HepG2 (cell line): Measurements from ENCODE around the gene ESAM. TPM values are rescaled to one million over a fixed set of nuclear protein-coding genes. Genes with fewer than 3 reads are reported as not detected.

Experiments used
- BRCA1 ChIP-seq: sonication (generic); formaldehyde crosslinking; IDR thresholded peaks from 2 replicates; pipeline ENCODE4 v1.4.0; 2020; ENCODE audit warnings: missing genetic modification reagents
- ELF3 ChIP-seq: IDR thresholded peaks from 2 replicates; pipeline ENCODE4 v1.6.1; 2016; ENCODE audit warnings: missing genetic modification reagents, missing compliant biosample characterization
- FOSL1 ChIP-seq: sonication (generic); formaldehyde crosslinking; IDR thresholded peaks from 2 replicates; pipeline ENCODE4 v1.9.0; 2021; ENCODE audit warnings: missing genetic modification reagents, borderline replicate concordance
- HOXD1 ChIP-seq: sonication (generic); formaldehyde crosslinking; IDR thresholded peaks from 2 replicates; pipeline ENCODE4 v1.5.0; 2020; ENCODE audit warnings: missing genetic modification reagents
- KLF11 ChIP-seq: IDR thresholded peaks from 2 replicates; pipeline ENCODE4 v1.6.1; 2016; ENCODE audit warnings: missing compliant biosample characterization
- KMT2B ChIP-seq: IDR thresholded peaks from 2 replicates; pipeline ENCODE4 v1.6.1; 2016; ENCODE audit warnings: missing genetic modification reagents, missing compliant biosample characterization
- MAFF ChIP-seq: IDR thresholded peaks from 2 replicates; pipeline ENCODE4 v1.6.1; 2011; ENCODE audit warnings: low read depth, low read length, improper control_type of control experiment
- NCOA2 ChIP-seq: sonication (generic); formaldehyde crosslinking; IDR thresholded peaks from 2 replicates; pipeline ENCODE4 v1.8.0; 2022; ENCODE audit warnings: inconsistent platforms
- NPAS2 ChIP-seq: sonication (generic); formaldehyde crosslinking; IDR thresholded peaks from 2 replicates; pipeline ENCODE4 v1.8.0; 2022; ENCODE audit warnings: mild to moderate bottlenecking, missing genetic modification reagents, borderline replicate concordance
- NR3C1 ChIP-seq: sonication (generic); formaldehyde crosslinking; IDR thresholded peaks from 2 replicates; pipeline ENCODE4 v1.4.0; 2020; ENCODE audit warnings: missing genetic modification reagents
- SOX5 ChIP-seq: IDR thresholded peaks from 2 replicates; pipeline ENCODE4 v1.6.1; 2016; ENCODE audit warnings: borderline replicate concordance
- U2AF1 ChIP-seq: fragments of 200-400 bp; formaldehyde crosslinking; optimal IDR thresholded peaks from 2 replicates; pipeline ENCODE3; 2017; ENCODE audit warnings: mild to moderate bottlenecking, low read depth, low read length
- ZBTB20 ChIP-seq: sonication (generic); formaldehyde crosslinking; IDR thresholded peaks from 2 replicates; pipeline ENCODE4 v1.8.1; 2023; ENCODE audit warnings: missing genetic modification reagents, low read depth, mild to moderate bottlenecking, borderline replicate concordance
- ZNF24 ChIP-seq: fragments of 450-650 bp; IDR thresholded peaks from 2 replicates; pipeline ENCODE4 v1.6.1; 2017; ENCODE audit warnings: antibody characterized with exemption, mild to moderate bottlenecking
- ZNF570 ChIP-seq: sonication (generic); formaldehyde crosslinking; IDR thresholded peaks from 2 replicates; pipeline ENCODE4 v1.4.0; 2020; ENCODE audit warnings: mild to moderate bottlenecking, missing genetic modification reagents, borderline replicate concordance
- ZNF777 ChIP-seq: sonication (generic); formaldehyde crosslinking; IDR thresholded peaks from 2 replicates; pipeline ENCODE4 v1.4.0; 2020; ENCODE audit warnings: missing genetic modification reagents
- ZUFSP ChIP-seq: sonication (generic); formaldehyde crosslinking; IDR thresholded peaks from 2 replicates; pipeline ENCODE4 v1.9.0; 2021; ENCODE audit warnings: missing genetic modification reagents, mild to moderate bottlenecking, borderline replicate concordance
- polyA plus RNA-seq, 8 experiments: library from polyadenylated mRNA; depleted of rRNA in 3 of 8; stranded (reverse) in 7 of 8; unstranded in 1 of 8; fragments of >200 nt; fragmentation: Illumina TruSeq in 4 of 8; extraction: Trizol in 4 of 8; gene quantifications; 2 replicates each; pipeline versions ENCODE4 v1.2.1 to v1.2.3, GENCODE V29; 2011 to 2016; ENCODE audit warnings: low read depth in 4 of 8, missing spikeins in 1 of 8, mixed read lengths in 1 of 8; ENCODE audit not compliant: insufficient read depth in 1 of 8
- total RNA-seq, 5 experiments: library from RNA; depleted of rRNA; stranded (reverse); fragments of >200 nt; fragmentation: Illumina TruSeq; extraction: Trizol; gene quantifications; 2 replicates each; pipeline ENCODE4 v1.2.3, GENCODE V29; 2016; ENCODE audit warnings: low read depth in 1 of 5
- TF ChIP-seq, protein P1 (sequence below): sonication (generic); formaldehyde crosslinking; IDR thresholded peaks from 2 replicates; pipeline ENCODE4 v1.8.0; 2022; ENCODE audit warnings: mild to moderate bottlenecking, missing genetic modification reagents; ENCODE audit not compliant: insufficient replicate concordance
- TF ChIP-seq, protein P2 (sequence below): sonication (generic); formaldehyde crosslinking; IDR thresholded peaks from 2 replicates; pipeline ENCODE4 v1.5.1; 2020; ENCODE audit warnings: mild to moderate bottlenecking, missing genetic modification reagents
- TF ChIP-seq, protein P3 (sequence below): IDR thresholded peaks from 2 replicates; pipeline ENCODE4 v1.6.1; 2016
- TF ChIP-seq, protein P4 (sequence below): sonication (generic); formaldehyde crosslinking; IDR thresholded peaks from 2 replicates; pipeline ENCODE4 v1.4.0; 2020; ENCODE audit warnings: missing genetic modification reagents

ESAM gene
- total and polyA plus RNA-seq, 2 of the 13 experiments (the other 11 are each of a cell fraction or from before 2014, with no cell fraction given) = 1.2 to 6.8 TPM

GRCh38 chr11:124758355-124759265 is 3.5 kb downstream of the ESAM start (continued):
- TF ChIP-seq KMT2B (CRISPR knock-in tag) = peak; percentile 52; the same call in 1 of the 2 replicates
- TF ChIP-seq ZNF570 = no peak
- TF ChIP-seq FOSL1 (CRISPR knock-in tag) = no peak
- TF ChIP-seq HOXD1 (CRISPR knock-in tag) = no peak
- TF ChIP-seq U2AF1 = no peak
- no peak for TF ChIP-seq ZNF24
- TF ChIP-seq ZUFSP (CRISPR knock-in tag) = no peak
- TF ChIP-seq, protein P1, sequence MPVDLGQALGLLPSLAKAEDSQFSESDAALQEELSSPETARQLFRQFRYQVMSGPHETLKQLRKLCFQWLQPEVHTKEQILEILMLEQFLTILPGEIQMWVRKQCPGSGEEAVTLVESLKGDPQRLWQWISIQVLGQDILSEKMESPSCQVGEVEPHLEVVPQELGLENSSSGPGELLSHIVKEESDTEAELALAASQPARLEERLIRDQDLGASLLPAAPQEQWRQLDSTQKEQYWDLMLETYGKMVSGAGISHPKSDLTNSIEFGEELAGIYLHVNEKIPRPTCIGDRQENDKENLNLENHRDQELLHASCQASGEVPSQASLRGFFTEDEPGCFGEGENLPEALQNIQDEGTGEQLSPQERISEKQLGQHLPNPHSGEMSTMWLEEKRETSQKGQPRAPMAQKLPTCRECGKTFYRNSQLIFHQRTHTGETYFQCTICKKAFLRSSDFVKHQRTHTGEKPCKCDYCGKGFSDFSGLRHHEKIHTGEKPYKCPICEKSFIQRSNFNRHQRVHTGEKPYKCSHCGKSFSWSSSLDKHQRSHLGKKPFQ (CRISPR knock-in tag) = no peak
- TF ChIP-seq BRCA1 = no peak
- TF ChIP-seq, protein P2, sequence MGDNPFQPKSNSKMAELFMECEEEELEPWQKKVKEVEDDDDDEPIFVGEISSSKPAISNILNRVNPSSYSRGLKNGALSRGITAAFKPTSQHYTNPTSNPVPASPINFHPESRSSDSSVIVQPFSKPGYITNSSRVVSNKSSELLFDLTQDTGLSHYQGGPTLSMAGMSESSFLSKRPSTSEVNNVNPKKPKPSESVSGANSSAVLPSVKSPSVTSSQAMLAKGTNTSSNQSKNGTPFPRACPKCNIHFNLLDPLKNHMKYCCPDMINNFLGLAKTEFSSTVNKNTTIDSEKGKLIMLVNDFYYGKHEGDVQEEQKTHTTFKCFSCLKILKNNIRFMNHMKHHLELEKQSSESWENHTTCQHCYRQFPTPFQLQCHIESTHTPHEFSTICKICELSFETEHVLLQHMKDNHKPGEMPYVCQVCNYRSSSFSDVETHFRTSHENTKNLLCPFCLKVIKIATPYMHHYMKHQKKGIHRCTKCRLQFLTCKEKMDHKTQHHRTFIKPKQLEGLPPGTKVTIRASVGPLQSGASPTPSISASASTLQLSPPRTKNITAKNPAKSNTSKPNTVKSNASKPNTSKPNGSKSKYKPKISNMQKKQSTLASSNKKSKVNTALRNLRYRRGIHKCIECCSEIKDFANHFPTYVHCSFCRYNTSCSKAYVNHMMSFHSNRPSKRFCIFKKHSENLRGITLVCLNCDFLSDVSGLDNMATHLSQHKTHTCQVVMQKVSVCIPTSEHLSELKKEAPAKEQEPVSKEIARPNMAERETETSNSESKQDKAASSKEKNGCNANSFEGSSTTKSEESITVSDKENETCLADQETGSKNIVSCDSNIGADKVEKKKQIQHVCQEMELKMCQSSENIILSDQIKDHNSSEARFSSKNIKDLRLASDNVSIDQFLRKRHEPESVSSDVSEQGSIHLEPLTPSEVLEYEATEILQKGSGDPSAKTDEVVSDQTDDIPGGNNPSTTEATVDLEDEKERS (CRISPR knock-in tag) = no peak
- peak; percentile 54; the same call in 1 of the 2 replicates for TF ChIP-seq ELF3 (CRISPR knock-in tag)
- no peak for TF ChIP-seq ZBTB20
- 0 out of 2 replicates have a peak, but pooled peaks have one; percentile 13 for TF ChIP-seq NCOA2 (CRISPR knock-in tag)
- no peak for TF ChIP-seq KLF11 (CRISPR knock-in tag)
- TF ChIP-seq MAFF = no peak
- 0 out of 2 replicates have a peak, but pooled peaks have one; percentile 39 for TF ChIP-seq ZNF777 (CRISPR knock-in tag)
- TF ChIP-seq, protein P3, sequence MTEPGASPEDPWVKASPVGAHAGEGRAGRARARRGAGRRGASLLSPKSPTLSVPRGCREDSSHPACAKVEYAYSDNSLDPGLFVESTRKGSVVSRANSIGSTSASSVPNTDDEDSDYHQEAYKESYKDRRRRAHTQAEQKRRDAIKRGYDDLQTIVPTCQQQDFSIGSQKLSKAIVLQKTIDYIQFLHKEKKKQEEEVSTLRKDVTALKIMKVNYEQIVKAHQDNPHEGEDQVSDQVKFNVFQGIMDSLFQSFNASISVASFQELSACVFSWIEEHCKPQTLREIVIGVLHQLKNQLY (CRISPR knock-in tag) = no peak
- TF ChIP-seq NR3C1 (CRISPR knock-in tag) = no peak
- TF ChIP-seq, protein P4, sequence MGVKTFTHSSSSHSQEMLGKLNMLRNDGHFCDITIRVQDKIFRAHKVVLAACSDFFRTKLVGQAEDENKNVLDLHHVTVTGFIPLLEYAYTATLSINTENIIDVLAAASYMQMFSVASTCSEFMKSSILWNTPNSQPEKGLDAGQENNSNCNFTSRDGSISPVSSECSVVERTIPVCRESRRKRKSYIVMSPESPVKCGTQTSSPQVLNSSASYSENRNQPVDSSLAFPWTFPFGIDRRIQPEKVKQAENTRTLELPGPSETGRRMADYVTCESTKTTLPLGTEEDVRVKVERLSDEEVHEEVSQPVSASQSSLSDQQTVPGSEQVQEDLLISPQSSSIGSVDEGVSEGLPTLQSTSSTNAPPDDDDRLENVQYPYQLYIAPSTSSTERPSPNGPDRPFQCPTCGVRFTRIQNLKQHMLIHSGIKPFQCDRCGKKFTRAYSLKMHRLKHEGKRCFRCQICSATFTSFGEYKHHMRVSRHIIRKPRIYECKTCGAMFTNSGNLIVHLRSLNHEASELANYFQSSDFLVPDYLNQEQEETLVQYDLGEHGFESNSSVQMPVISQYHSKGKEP = no peak
- TF ChIP-seq NPAS2 = no peak
- no peak for TF ChIP-seq SOX5 (CRISPR knock-in tag)
